SK-N-SH (cell line): ENCODE measurements around the gene HSPA12A. TPM values are rescaled to one million over a fixed set of nuclear protein-coding genes. Genes with fewer than 3 reads are reported as not detected.

Source experiments
- CTCF ChIA-PET: fragments of 300-600, 350-600 bp; formaldehyde crosslinking; extraction: SDS; loops from one replicate; lab custom pipeline; 2021; lab: Yijun Ruan, JAX
- POLR2A ChIA-PET: fragments of 350-600 bp; sonication (Branson Sonifier 250); formaldehyde crosslinking; extraction: SDS; loops from one replicate; lab custom pipeline; 2020; ENCODE audit warnings: antibody characterized with exemption, inconsistent platforms; lab: Yijun Ruan, JAX
- DNase-seq: peaks from one replicate; pipeline ENCODE4 v3.0.0; 2012
- H2AFZ ChIP-seq: fragments of 200-600 bp; sonication (generic); 2 replicates; pipeline ENCODE4 v1.8.1; 2016; ENCODE audit warnings: antibody characterized with exemption, mild to moderate bottlenecking, low read depth
- H3F3A ChIP-seq: fragments of 200-600 bp; sonication (generic); replicated peaks from 2 replicates; pipeline ENCODE3; 2016; ENCODE audit warnings: antibody characterized with exemption, mild to moderate bottlenecking; ENCODE audit not compliant: insufficient read depth
- H3K27ac ChIP-seq, 2 experiments: fragments of 200-500 bp in 1 of 2; fragments of 200-600 bp in 1 of 2; sonication (Bioruptor generic) in 1 of 2; sonication (generic), shearing (Covaris generic) in 1 of 2; 2 replicates each; pipeline versions ENCODE4 v1.5.1 to v1.6.1; 2014 to 2016; ENCODE audit warnings: low read depth in 2 of 2, inconsistent platforms in 1 of 2, low read length in 1 of 2, mild to moderate bottlenecking in 1 of 2, mixed read lengths in 1 of 2
- H3K27me3 ChIP-seq: fragments of 200-600 bp; sonication (generic), shearing (Covaris generic); 2 replicates; pipeline ENCODE4 v1.6.1; 2016; ENCODE audit warnings: mixed run types; ENCODE audit not compliant: insufficient read depth
- H3K36me3 ChIP-seq, 2 experiments: fragments of 200-500 bp in 1 of 2; fragments of 200-600 bp in 1 of 2; sonication (Bioruptor generic) in 1 of 2; sonication (generic) in 1 of 2; replicated peaks in 1 of 2; 2 replicates each; pipeline versions ENCODE3 to v1.5.1; 2014 to 2016; ENCODE audit warnings: low read length in 1 of 2, mild to moderate bottlenecking in 1 of 2; ENCODE audit not compliant: insufficient read depth in 2 of 2, control insufficient read depth in 1 of 2
- H3K4me1 ChIP-seq, 2 experiments: fragments of 200-500 bp in 1 of 2; fragments of 200-600 bp in 1 of 2; sonication (Bioruptor generic) in 1 of 2; sonication (generic), shearing (Covaris generic) in 1 of 2; 2 replicates each; pipeline versions ENCODE4 v1.5.1 to v1.6.1; 2014 to 2016; ENCODE audit warnings: low read depth in 1 of 2, low read length in 1 of 2, mixed run types in 1 of 2; ENCODE audit not compliant: insufficient read depth in 2 of 2, control insufficient read depth in 1 of 2
- H3K4me2 ChIP-seq: fragments of 200-600 bp; sonication (generic), shearing (Covaris generic); 2 replicates; pipeline ENCODE4 v1.6.1; 2017; ENCODE audit warnings: mixed run types
- H3K4me3 ChIP-seq, 2 experiments: fragments of 200-500 bp in 1 of 2; fragments of 200-600 bp in 1 of 2; sonication (Bioruptor generic) in 1 of 2; sonication (generic), shearing (Covaris generic) in 1 of 2; 2 replicates each; pipeline versions ENCODE4 v1.5.1 to v1.8.1; 2014 to 2016; ENCODE audit warnings: low read depth in 2 of 2, inconsistent platforms in 1 of 2, low read length in 1 of 2, mild to moderate bottlenecking in 1 of 2, mixed read lengths in 1 of 2, moderate library complexity in 1 of 2
- H3K79me2 ChIP-seq: fragments of 200-600 bp; sonication (generic); 2 replicates; pipeline ENCODE4 v1.8.1; 2017; ENCODE audit warnings: mild to moderate bottlenecking; ENCODE audit not compliant: insufficient read depth
- H3K9ac ChIP-seq: fragments of 200-600 bp; sonication (generic); 2 replicates; pipeline ENCODE4 v1.6.1; 2017; ENCODE audit warnings: mixed run types
- H3K9me2 ChIP-seq: fragments of 200-600 bp; sonication (generic); 2 replicates; pipeline ENCODE4 v1.6.1; 2017; ENCODE audit warnings: mixed run types
- H3K9me3 ChIP-seq: fragments of 200-600 bp; sonication (generic); 2 replicates; pipeline ENCODE4 v1.6.1; 2017; ENCODE audit warnings: mixed run types, mild to moderate bottlenecking, moderate library complexity
- H4K20me1 ChIP-seq: fragments of 200-600 bp; sonication (generic); 2 replicates; pipeline ENCODE4 v1.6.1; 2017; ENCODE audit warnings: mild to moderate bottlenecking, mixed run types; ENCODE audit not compliant: insufficient read depth
- ELF1 ChIP-seq: IDR thresholded peaks from 2 replicates; pipeline ENCODE4 v1.4.0; 2012
- EP300 ChIP-seq, 2 experiments: IDR thresholded peaks; 2 replicates each; pipeline versions ENCODE4 v1.4.0 to v1.6.1; 2012; ENCODE audit warnings: borderline replicate concordance in 1 of 2, low read depth in 1 of 2, low read length in 1 of 2
- EZH2phosphoT487 ChIP-seq: fragments of 200-600 bp; sonication (generic); IDR thresholded peaks from 2 replicates; pipeline ENCODE4 v1.6.1; 2017; ENCODE audit warnings: low read depth, mixed run types, mild to moderate bottlenecking, antibody characterized with exemption, moderate library complexity, borderline replicate concordance
- FOSL2 ChIP-seq: IDR thresholded peaks from 2 replicates; pipeline ENCODE4 v1.4.0; 2012; ENCODE audit warnings: low read depth, mild to moderate bottlenecking, moderate library complexity, borderline replicate concordance
- FOXM1 ChIP-seq: IDR thresholded peaks from 2 replicates; pipeline ENCODE4 v1.4.0; 2012; ENCODE audit warnings: low read depth, mild to moderate bottlenecking
- GATA2 ChIP-seq: sonication (generic); formaldehyde crosslinking; IDR thresholded peaks from 2 replicates; pipeline ENCODE4 v1.5.0; 2020; ENCODE audit warnings: mild to moderate bottlenecking, missing genetic modification reagents
- IRF3 ChIP-seq: fragments of 150-350 bp; IDR thresholded peaks from 2 replicates; pipeline ENCODE4 v1.6.1; 2016; ENCODE audit warnings: mild to moderate bottlenecking, low read depth, low read length
- JUND ChIP-seq: IDR thresholded peaks from 2 replicates; pipeline ENCODE4 v1.4.0; 2012
- RAD21 ChIP-seq: IDR thresholded peaks from 2 replicates; pipeline ENCODE4 v1.6.1; 2012; ENCODE audit warnings: mild to moderate bottlenecking, low read length
- RCOR1 ChIP-seq: fragments of 150-350 bp; IDR thresholded peaks from 2 replicates; pipeline ENCODE4 v1.6.1; 2017; ENCODE audit warnings: antibody characterized with exemption, low read length
- REST ChIP-seq: IDR thresholded peaks from 2 replicates; pipeline ENCODE4 v1.6.1; 2012; ENCODE audit warnings: mild to moderate bottlenecking, low read depth, low read length, moderate library complexity
- RXRA ChIP-seq: IDR thresholded peaks from 2 replicates; pipeline ENCODE4 v1.4.0; 2012; ENCODE audit warnings: low read depth, mild to moderate bottlenecking, borderline replicate concordance
- SIN3A ChIP-seq: IDR thresholded peaks from 2 replicates; pipeline ENCODE4 v1.6.1; 2012; ENCODE audit warnings: low read depth, mild to moderate bottlenecking, low read length, moderate library complexity, borderline replicate concordance
- USF1 ChIP-seq: IDR thresholded peaks from 2 replicates; pipeline ENCODE4 v1.4.0; 2012; ENCODE audit warnings: low read depth, borderline replicate concordance
- YY1 ChIP-seq: IDR thresholded peaks from 2 replicates; pipeline ENCODE4 v1.4.0; 2012; ENCODE audit warnings: low read depth, mild to moderate bottlenecking
- WGBS: methylation state at CpG from one replicate; pipeline ENCODE4 v1.1.6; 2017; ENCODE audit warnings: low lambda C conversion rate; 5-methylcytosine and 5-hydroxymethylcytosine counted together
- polyA plus RNA-seq, 3 experiments: library from polyadenylated mRNA; depleted of rRNA; stranded (reverse); fragments of >200 nt; gene quantifications; 2 replicates each; pipeline ENCODE4 v1.2.3, GENCODE V29; 2012

HSPA12A gene
- polyA plus RNA-seq, 1 of the 3 experiments (the other 2 are of a cell fraction) = 2.9 TPM

DNA sequence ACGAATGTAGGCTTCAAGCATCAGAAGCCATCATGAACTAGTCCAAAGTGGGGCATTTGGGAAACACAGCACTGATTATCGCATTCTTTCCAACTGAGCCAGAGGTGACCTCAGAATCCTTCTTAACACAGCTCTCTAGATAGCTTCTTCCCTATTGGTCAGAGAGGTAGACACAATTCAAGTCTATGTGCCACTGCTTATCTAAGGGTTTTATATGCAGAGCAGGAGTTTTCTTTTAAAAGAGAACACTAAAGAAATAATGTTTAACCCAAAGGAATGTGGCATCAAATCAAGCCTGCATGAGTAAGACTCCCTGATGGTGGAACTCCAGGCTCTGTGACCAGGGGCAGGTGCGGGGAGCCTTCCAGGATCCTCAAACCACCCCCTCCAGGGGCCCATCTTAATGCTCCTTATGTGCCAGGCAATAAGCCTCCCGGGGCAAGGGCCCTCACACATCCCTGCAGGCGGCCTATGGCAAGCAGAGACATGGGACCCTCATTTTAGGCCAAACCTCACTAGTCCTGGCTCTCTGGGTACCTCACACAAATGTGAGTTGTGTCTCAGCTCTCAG, 13.8 kb downstream of the HSPA12A start:
- peaks cover 0 to 29% of the 10 kb centered on the region in 2 experiments; a peak in 1 of 4 replicates for H3K4me1 ChIP-seq
- H3F3A ChIP-seq = no peaks in the 10 kb centered on the region
- no peak overlapping the region for H3K27ac ChIP-seq
- H3K9me3 ChIP-seq = no peaks in the 10 kb centered on the region
- CTCF ChIA-PET = interaction anchor here (0.9 to 1.2 kb wide), 3 partner anchors 11 to 59 kb away, joined by 3 to 4 read pairs (median 3); partner anchors contain the start of gene HSPA12A
- no peak overlapping the region for H3K9ac ChIP-seq
- H3K27me3 ChIP-seq = no peaks in the 10 kb centered on the region
- no peak overlapping the region for H3K4me3 ChIP-seq
- H4K20me1 ChIP-seq = no peaks in the 10 kb centered on the region
- H3K36me3 ChIP-seq = no peaks in the 10 kb centered on the region
- no peaks in the 10 kb centered on the region for H3K79me2 ChIP-seq
- 61% methylated on average over 3 of the region's 5 CpGs for WGBS
- POLR2A ChIA-PET = no interaction called here
- TF ChIP-seq JUND = no peak
- TF ChIP-seq EZH2phosphoT487 = no peak
- no peak for TF ChIP-seq YY1
- no peak for TF ChIP-seq SIN3A
- no peak for TF ChIP-seq USF1
- no peak for TF ChIP-seq FOSL2
- TF ChIP-seq FOXM1 = no peak
- no peak for TF ChIP-seq RAD21
- TF ChIP-seq REST = no peak
- no peak for TF ChIP-seq ELF1
- TF ChIP-seq RXRA = no peak
- no peak for TF ChIP-seq RCOR1
- TF ChIP-seq EP300 (IDR thresholded peaks at IDR 0.05; ENCODE audit: borderline replicate concordance in 1 of 2, low read depth in 1 of 2, low read length in 1 of 2) = no peak
- no peak for TF ChIP-seq GATA2
- no peak for TF ChIP-seq IRF3
- DNase-seq = no peak
- no peak overlapping the region for H2AFZ ChIP-seq
- no peak overlapping the region for H3K4me2 ChIP-seq
- H3K9me2 ChIP-seq = no peaks in the 10 kb centered on the region
